ENCODE data around the gene ITGA4.

GRCh38 chr2:181466661-181467576 lies 9.7 kb downstream of the ITGA4 start:
- no peak for TF ChIP-seq SRSF9 (IDR thresholded peaks at IDR 0.05; ENCODE audit: borderline replicate concordance, insufficient read depth, low read depth, low read length, poor library complexity, severe bottlenecking)
- no peak for TF ChIP-seq TCF12 (IDR thresholded peaks at IDR 0.05)
- TF ChIP-seq TCF12 (CRISPR knock-in tag; IDR thresholded peaks at IDR 0.05): no peak
- TF ChIP-seq NCOA5 (CRISPR knock-in tag; IDR thresholded peaks at IDR 0.05): no peak
- TF ChIP-seq POLR2A (IDR thresholded peaks at IDR 0.05; ENCODE audit: insufficient read depth in 1 of 2, low read depth in 2 of 2, low read length in 2 of 2): no peak
- peak; percentile 30; the same call in 1 of the 2 replicates for TF ChIP-seq RAD21 (CRISPR knock-in tag; IDR thresholded peaks at IDR 0.05)
- TF ChIP-seq SMC3 (IDR thresholded peaks at IDR 0.05; ENCODE audit: low read length): peak; percentile 76
- no peak for TF ChIP-seq ZNF766 (CRISPR knock-in tag; IDR thresholded peaks at IDR 0.05; ENCODE audit: borderline replicate concordance)
- TF ChIP-seq, protein P1, sequence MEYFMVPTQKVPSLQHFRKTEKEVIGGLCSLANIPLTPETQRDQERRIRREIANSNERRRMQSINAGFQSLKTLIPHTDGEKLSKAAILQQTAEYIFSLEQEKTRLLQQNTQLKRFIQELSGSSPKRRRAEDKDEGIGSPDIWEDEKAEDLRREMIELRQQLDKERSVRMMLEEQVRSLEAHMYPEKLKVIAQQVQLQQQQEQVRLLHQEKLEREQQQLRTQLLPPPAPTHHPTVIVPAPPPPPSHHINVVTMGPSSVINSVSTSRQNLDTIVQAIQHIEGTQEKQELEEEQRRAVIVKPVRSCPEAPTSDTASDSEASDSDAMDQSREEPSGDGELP (IDR thresholded peaks at IDR 0.05; ENCODE audit: borderline replicate concordance, low read depth): no peak
- no peak for TF ChIP-seq ARNTL (CRISPR knock-in tag; IDR thresholded peaks at IDR 0.05)
- TF ChIP-seq, protein P2, sequence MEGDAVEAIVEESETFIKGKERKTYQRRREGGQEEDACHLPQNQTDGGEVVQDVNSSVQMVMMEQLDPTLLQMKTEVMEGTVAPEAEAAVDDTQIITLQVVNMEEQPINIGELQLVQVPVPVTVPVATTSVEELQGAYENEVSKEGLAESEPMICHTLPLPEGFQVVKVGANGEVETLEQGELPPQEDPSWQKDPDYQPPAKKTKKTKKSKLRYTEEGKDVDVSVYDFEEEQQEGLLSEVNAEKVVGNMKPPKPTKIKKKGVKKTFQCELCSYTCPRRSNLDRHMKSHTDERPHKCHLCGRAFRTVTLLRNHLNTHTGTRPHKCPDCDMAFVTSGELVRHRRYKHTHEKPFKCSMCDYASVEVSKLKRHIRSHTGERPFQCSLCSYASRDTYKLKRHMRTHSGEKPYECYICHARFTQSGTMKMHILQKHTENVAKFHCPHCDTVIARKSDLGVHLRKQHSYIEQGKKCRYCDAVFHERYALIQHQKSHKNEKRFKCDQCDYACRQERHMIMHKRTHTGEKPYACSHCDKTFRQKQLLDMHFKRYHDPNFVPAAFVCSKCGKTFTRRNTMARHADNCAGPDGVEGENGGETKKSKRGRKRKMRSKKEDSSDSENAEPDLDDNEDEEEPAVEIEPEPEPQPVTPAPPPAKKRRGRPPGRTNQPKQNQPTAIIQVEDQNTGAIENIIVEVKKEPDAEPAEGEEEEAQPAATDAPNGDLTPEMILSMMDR (CRISPR knock-in tag; IDR thresholded peaks at IDR 0.05): peak; percentile 76
- TF ChIP-seq ZNF75D (CRISPR knock-in tag; IDR thresholded peaks at IDR 0.05; ENCODE audit: borderline replicate concordance): no peak

All from HepG2 (cell line).